Mucosa of descending colon (tissue), 3 donors: Measurements from ENCODE around the gene PNKD. TPM values are rescaled to one million over a fixed set of nuclear protein-coding genes. Genes with fewer than 3 reads are reported as not detected.
A peak's percentile ranks its signal among the peaks of the same experiment; 100 is the strongest.

Experiments
- ATAC-seq: fragments of 200-7000 bp; cut with Tn5 transposase; one replicate; pipeline ENCODE4 v1.9.1; 2020; ENCODE audit warnings: mild to moderate bottlenecking, moderate library complexity
- DNase-seq, 3 donors: peaks; one replicate each; pipeline ENCODE4 v3.0.0-alpha.2; 2020
- H3K36me3 ChIP-seq: fragments of 200-600 bp; one replicate; pipeline ENCODE4 v1.8.0; 2021; ENCODE audit warnings: low read depth, mild to moderate bottlenecking
- H3K4me1 ChIP-seq: fragments of 200-600 bp; one replicate; pipeline ENCODE4 v1.8.0; 2021; ENCODE audit warnings: low read depth, mild to moderate bottlenecking
- H3K4me3 ChIP-seq: fragments of 200-600 bp; one replicate; pipeline ENCODE4 v1.8.0; 2021; ENCODE audit warnings: mild to moderate bottlenecking
- H3K9me3 ChIP-seq: fragments of 200-600 bp; one replicate; pipeline ENCODE4 v1.8.0; 2021; ENCODE audit warnings: mild to moderate bottlenecking
- CTCF ChIP-seq: fragments of 200-600 bp; IDR thresholded peaks from one replicate; pipeline ENCODE4 v1.8.0; 2022; ENCODE audit warnings: antibody characterized with exemption, mild to moderate bottlenecking
- intact Hi-C, 2 donors: fragments of 100-400 bp; cut with DNase I in 1 of 2; cut with micrococcal nuclease in 1 of 2; formaldehyde crosslinking; loops; one replicate each; pipeline versions ENCODE4 v1.11.0 to v1.11.1; 2022; cut with DNase I, micrococcal nuclease
- total RNA-seq, 3 donors: library from RNA; stranded (reverse); fragmentation: NEBNext Ultra II Directional in 2 of 3; extraction: Animal tissue kit (Norgen Biotek cat#: 25700) in 2 of 3; gene quantifications; one replicate each; pipeline versions ENCODE4 v1.2.1 to v1.2.4, GENCODE V29; 2021 to 2023
- donor health status: DM: no; HTN: no; CAD: no; lungs with moderate emphysema.
- donor health status: DM: no; HTN: no; CAD: no.
- donor health status: DM: no; HTN: yes; CAD: no.

PNKD gene
- total RNA-seq, 3 donors from 2014 or later = 77.1 to 101 (median 92.1) TPM

- TF ChIP-seq CTCF = no peak
- H3K4me1 ChIP-seq = peaks cover 7% of the 10 kb centered on the region
- DNase-seq = no peak
- intact Hi-C loops = no loop called here
- no peaks in the 10 kb centered on the region for H3K36me3 ChIP-seq
- ATAC-seq = no peak
- H3K9me3 ChIP-seq = no peaks in the 10 kb centered on the region
- no peak overlapping the region for H3K4me3 ChIP-seq
Measured at GRCh38 chr2:218327451-218328210, 57.3 kb downstream of the PNKD start.

GRCh38 chr2:218328294-218328693 is 58.0 kb downstream of the PNKD start:
- ATAC-seq = no peak
- intact Hi-C loops = no loop called here
- H3K36me3 ChIP-seq = no peaks in the 10 kb centered on the region

GRCh38 chr2:218329027-218329825 is 58.9 kb downstream of the PNKD start:
- no peak overlapping the region for H3K4me3 ChIP-seq
- H3K9me3 ChIP-seq = no peaks in the 10 kb centered on the region
- no peak for TF ChIP-seq CTCF
- intact Hi-C loops = no loop called here
- peak; percentile 12 for ATAC-seq
- DNase-seq = no peak
- H3K4me1 ChIP-seq = peaks cover under 1% of the 10 kb centered on the region
- H3K36me3 ChIP-seq = no peaks in the 10 kb centered on the region

More at GRCh38 chr2:218328294-218328693, 58.0 kb downstream of the PNKD start:
- no peak for TF ChIP-seq CTCF
- no peak overlapping the region for H3K4me3 ChIP-seq
- no peaks in the 10 kb centered on the region for H3K9me3 ChIP-seq
- peaks cover 7% of the 10 kb centered on the region for H3K4me1 ChIP-seq
- DNase-seq = no peak

GRCh38 chr2:218329826-218330593 is 59.7 kb downstream of the PNKD start:
- no peak for ATAC-seq
- intact Hi-C loops = no loop called here
- no peaks in the 10 kb centered on the region for H3K36me3 ChIP-seq
- no peaks in the 10 kb centered on the region for H3K4me1 ChIP-seq
- H3K4me3 ChIP-seq = no peak overlapping the region
- no peaks in the 10 kb centered on the region for H3K9me3 ChIP-seq
- TF ChIP-seq CTCF = no peak
- DNase-seq = no peak

- H3K4me3 ChIP-seq = no peak overlapping the region
- DNase-seq (no peak), ATAC-seq (no peak)
- H3K9me3 ChIP-seq = no peaks in the 10 kb centered on the region
- no peaks in the 10 kb centered on the region for H3K4me1 ChIP-seq
- TF ChIP-seq CTCF = no peak
- no peaks in the 10 kb centered on the region for H3K36me3 ChIP-seq
- intact Hi-C loops = no loop called here
Measured at GRCh38 chr2:218331745-218332144, 61.4 kb downstream of the PNKD start.
